Measurements from ENCODE around the gene DRD1.
"Not testable (repeated sequence)": the region's sequence is repeated elsewhere in the genome, so short reads cannot be mapped to it uniquely, and the experiment has no call there.

Gene DRD1

DNA sequence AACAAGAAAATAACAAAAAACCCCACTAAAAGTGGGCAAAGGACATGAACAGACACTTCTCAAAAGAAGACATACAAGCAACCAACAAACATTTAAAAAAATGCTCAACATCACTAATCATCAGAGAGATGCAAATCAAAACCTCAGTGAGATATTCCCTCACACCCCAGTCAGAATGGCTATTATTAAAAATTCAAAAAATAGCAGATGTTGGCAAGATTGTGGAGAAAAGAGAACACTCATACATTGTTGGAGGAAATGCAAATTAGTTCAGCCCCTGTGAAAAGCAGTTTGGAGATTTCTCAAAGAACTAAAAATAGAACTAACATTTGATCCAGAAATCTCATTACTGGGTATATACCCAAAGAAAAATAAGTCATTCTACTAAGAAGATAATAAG is 19.4 kb downstream of the DRD1 start:
- not testable (repeated sequence) for DNase-seq (ENCODE audit: low spot score)

- DNase-seq (ENCODE audit: low spot score), result no peak
These were observed 21.9 kb downstream of the DRD1 start for GRCh38 chr5:175422058-175422457.

DNA sequence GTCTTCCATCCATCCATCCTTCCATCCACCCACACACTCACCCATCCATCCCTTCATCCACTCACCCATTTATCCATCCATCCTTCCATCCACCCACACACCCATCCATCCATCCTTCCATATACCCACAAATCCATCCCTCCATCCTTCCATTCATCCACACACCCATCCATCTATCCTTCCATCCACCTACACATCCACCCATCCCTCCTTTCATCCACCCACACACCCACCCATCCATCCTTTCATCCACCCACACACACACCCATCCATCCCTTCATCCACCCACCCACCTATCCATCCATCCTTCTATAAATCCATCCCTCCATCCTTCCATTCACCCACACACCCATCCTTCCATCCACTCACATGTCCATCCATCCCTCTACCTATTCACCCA is 23.6 kb downstream of the DRD1 start:
- no peak for DNase-seq (ENCODE audit: low spot score)

GRCh38 chr5:175418251-175418650 is 25.7 kb downstream of the DRD1 start:
- DNase-seq (ENCODE audit: low spot score), result no peak

DNA sequence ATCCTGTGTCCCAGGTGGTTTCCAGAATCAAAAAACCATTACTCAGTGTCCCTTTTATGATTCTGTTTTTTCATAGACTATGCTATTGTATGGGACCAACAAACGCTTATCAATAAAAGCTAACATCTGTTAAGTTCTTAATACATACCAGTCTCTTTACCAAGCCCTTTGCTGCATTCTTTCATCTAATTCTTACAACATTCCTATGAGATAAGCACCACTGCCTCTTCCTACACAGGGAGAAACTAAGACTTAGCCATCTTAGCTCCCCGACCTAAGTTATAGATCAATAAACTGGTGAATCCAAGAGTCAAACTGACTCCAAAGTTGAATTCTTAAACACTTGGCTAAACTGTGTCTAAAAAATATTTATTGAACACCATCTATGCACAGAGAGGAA is 26.6 kb downstream of the DRD1 start:
- DNase-seq (ENCODE audit: low spot score), result no peak

DNA sequence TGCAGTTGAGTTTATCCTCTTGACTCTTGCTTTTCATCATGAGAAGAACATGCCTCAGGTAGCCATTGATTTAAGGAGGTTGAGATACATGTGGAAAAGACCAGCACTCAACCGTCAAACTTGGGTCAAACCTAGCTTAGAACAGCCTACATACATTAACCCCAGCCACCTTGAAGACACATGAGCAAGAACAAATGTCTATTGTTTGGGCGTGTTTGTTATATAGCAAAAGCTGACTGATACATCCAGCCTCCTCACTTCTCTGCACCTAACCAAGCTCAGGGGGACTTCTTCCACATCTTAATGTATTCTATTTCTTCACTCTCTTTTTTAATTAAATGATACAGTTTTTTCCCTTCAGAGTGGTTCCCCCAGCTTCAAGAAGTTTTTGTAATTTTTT is 28.7 kb downstream of the DRD1 start:
- DNase-seq (ENCODE audit: low spot score), result no peak

GRCh38 chr5:175410926-175411325 is 33.1 kb downstream of the DRD1 start:
- no peak for DNase-seq (ENCODE audit: low spot score)

DNA sequence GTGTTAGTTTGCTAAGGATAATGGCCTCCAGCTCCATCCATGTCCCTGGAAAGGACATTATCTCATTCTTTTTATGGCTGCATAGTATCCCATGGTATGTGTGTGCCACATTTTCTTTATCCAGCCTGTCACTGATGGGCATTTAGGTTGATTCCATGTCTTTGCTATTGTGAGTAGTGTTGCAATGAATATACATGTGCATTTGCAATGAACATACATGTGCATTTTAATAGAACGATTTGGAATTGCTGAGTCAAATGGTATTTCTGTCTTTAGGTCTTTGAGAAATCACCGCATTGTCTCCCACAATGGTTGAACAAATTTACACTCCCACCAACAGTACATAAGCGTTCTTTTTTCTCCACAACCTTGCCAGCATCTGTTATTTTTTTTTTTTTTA is 37.7 kb downstream of the DRD1 start:
- DNase-seq (ENCODE audit: low spot score), result no peak

DNA sequence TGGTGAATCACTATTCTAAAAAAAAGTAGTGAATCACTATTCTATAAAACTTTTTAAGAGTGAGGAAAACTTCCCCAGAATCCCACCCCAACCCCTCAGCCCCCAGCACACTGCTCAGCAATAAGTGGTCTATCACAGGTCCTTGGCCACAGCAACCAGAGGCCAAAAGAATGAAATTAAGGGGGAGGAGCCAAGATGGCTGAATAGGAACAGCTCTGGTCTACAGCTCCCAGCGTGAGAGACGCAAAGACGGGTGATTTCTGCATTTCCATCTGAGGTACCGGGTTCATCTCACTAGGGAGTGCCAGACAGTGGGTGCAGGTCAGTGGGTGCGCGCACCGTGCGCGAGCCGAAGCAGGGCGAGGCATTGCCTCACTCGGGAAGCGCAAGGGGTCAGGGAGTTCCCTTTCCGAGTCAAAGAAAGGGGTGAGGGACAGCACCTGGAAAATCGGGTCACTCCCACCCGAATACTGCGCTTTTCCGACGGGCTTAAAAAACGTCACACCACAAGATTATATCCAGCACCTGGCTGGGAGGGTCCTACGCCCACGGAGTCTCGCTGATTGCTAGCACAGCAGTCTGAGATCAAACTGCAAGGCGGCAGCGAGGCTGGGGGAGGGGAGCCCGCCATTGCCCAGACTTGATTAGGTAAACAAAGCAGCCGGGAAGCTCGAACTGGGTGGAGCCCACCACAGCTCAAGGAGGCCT is 46.2 kb downstream of the DRD1 start:
- DNase-seq (ENCODE audit: low spot score), result not testable (repeated sequence)

GRCh38 chr5:175395430-175395829 is 48.6 kb downstream of the DRD1 start:
- DNase-seq (ENCODE audit: low spot score), result not testable (repeated sequence)

DNA sequence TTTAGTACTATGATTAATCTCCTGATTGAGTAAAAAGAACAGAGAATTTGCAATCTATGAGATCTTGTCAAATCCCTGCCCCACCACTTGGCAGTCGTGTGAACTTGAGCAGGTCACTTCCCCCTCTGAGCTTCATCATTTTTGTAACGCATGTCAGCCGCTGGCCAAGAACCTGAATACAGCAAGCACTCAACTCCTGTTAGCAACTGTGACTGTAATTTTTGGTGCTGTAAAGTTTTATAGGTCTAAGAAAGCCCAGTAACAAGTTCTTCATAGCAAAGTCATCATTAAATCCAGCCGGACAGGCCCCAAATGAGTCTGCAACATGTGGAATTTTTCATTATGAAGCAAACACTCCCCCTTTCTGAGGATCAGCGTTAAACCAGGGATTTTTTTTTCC is 49.4 kb downstream of the DRD1 start:
- DNase-seq (ENCODE audit: low spot score), result no peak

DNA sequence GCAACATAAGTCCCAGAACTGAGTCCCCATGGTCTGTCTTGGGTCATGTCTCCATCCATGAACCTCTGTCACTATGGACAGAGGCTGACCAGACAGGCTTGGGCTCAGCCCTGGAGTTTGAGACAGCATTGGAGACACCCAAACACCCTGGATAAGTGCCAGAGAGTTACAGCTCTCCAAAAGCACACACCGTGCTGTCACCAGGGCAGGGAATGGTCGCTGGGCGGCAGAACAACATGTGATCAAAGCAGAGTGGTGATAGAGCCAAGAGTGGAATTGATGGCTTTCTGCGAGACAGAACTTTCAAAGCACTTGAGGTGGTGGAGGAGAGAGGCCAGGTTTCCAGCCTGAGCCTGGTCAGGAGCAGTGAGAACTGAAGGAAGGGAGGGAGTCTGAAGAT is 50.1 kb downstream of the DRD1 start:
- DNase-seq (ENCODE audit: low spot score), result no peak

DNA sequence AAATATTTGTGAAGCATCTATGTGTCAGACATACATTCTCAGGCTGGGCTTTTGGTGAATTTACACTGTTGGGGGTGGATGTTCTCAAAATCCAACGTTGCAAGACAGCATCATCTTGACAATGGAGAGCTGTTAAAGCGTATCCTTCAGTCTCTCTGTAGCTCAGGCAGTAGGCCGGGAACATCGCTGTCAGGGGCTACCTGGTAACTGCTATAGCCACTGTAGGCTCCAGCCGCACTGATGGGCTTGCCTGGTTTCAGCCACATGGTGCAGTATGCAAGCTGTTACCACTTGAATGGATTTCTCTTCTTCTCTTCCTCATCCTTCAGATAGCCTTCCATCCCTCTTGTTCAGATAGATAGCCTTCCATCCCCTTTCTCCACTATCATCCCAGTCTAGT is 51.7 kb downstream of the DRD1 start:
- no peak for DNase-seq (ENCODE audit: low spot score)

GRCh38 chr5:175390352-175391083 is 53.5 kb downstream of the DRD1 start:
- DNase-seq (ENCODE audit: low spot score), result no peak
